MM.1S (cell line): ENCODE data around the gene PICK1.

Experiments used
- DNase-seq: peaks from one replicate; pipeline ENCODE4 v3.0.0-alpha.2; 2015
- H2AFZ ChIP-seq: fragments of 300-600 bp; sonication (generic); 2 replicates; pipeline ENCODE4 v1.6.0; 2016; ENCODE audit warnings: antibody characterized with exemption, low read length
- H3F3A ChIP-seq: fragments of 300-600 bp; sonication (generic); 2 replicates; pipeline ENCODE4 v1.6.1; 2016; ENCODE audit warnings: mild to moderate bottlenecking, antibody characterized with exemption, low read length, moderate library complexity, mixed read lengths; ENCODE audit not compliant: insufficient read depth
- H3K27ac ChIP-seq: fragments of 300-600 bp; sonication (generic); 2 replicates; pipeline ENCODE4 v1.5.1; 2016; ENCODE audit warnings: mild to moderate bottlenecking, low read length
- H3K27me3 ChIP-seq: fragments of 300-600 bp; sonication (generic); replicated peaks from 2 replicates; pipeline ENCODE4 v1.6.0; 2016; ENCODE audit warnings: low read length; ENCODE audit not compliant: insufficient read depth
- H3K36me3 ChIP-seq: fragments of 300-600 bp; sonication (generic); replicated peaks from 2 replicates; pipeline ENCODE4 v1.6.1; 2016; ENCODE audit warnings: mild to moderate bottlenecking, low read length, mixed read lengths; ENCODE audit not compliant: insufficient read depth
- H3K4me1 ChIP-seq: fragments of 300-600 bp; sonication (generic); 2 replicates; pipeline ENCODE4 v1.6.1; 2016; ENCODE audit warnings: low read length, mixed read lengths
- H3K4me2 ChIP-seq: fragments of 300-600 bp; sonication (generic); 2 replicates; pipeline ENCODE4 v1.6.0; 2016; ENCODE audit warnings: low read depth, low read length
- H3K4me3 ChIP-seq: fragments of 300-600 bp; sonication (generic); 2 replicates; pipeline ENCODE4 v1.5.1; 2016; ENCODE audit warnings: low read length, mixed read lengths
- H3K79me2 ChIP-seq: fragments of 300-600 bp; sonication (generic); 2 replicates; pipeline ENCODE4 v1.6.1; 2016; ENCODE audit warnings: mixed run types, low read length, mixed read lengths
- H3K9ac ChIP-seq: fragments of 300-600 bp; sonication (generic); 2 replicates; pipeline ENCODE4 v1.6.1; 2016; ENCODE audit warnings: low read length, mixed read lengths
- H3K9me2 ChIP-seq: fragments of 300-600 bp; sonication (generic); replicated peaks from 2 replicates; pipeline ENCODE4 v1.6.1; 2016; ENCODE audit warnings: mild to moderate bottlenecking, low read length, mixed read lengths; ENCODE audit not compliant: insufficient read depth
- H3K9me3 ChIP-seq: fragments of 300-600 bp; sonication (generic); replicated peaks from 2 replicates; pipeline ENCODE4 v1.6.1; 2016; ENCODE audit warnings: mild to moderate bottlenecking, low read length, mixed read lengths; ENCODE audit not compliant: insufficient read depth
- H4K20me1 ChIP-seq: fragments of 300-600 bp; sonication (generic); 2 replicates; pipeline ENCODE4 v1.6.1; 2016; ENCODE audit warnings: mild to moderate bottlenecking, low read length, moderate library complexity, mixed read lengths; ENCODE audit not compliant: insufficient read depth
- CTCF ChIP-seq: fragments of 300-600 bp; sonication (generic); IDR thresholded peaks from 2 replicates; pipeline ENCODE4 v1.5.1; 2016; ENCODE audit warnings: antibody characterized with exemption, low read length, mixed read lengths
- EZH2 ChIP-seq: fragments of 300-600 bp; sonication (generic); optimal IDR thresholded peaks from 2 replicates; pipeline ENCODE3; 2017; ENCODE audit warnings: low read depth, mild to moderate bottlenecking, antibody characterized with exemption, low read length, mixed read lengths
- EZH2phosphoT487 ChIP-seq: fragments of 300-600 bp; sonication (generic); IDR thresholded peaks from 2 replicates; pipeline ENCODE4 v1.6.1; 2018; ENCODE audit warnings: antibody characterized with exemption, low read length

PICK1 gene

DNA sequence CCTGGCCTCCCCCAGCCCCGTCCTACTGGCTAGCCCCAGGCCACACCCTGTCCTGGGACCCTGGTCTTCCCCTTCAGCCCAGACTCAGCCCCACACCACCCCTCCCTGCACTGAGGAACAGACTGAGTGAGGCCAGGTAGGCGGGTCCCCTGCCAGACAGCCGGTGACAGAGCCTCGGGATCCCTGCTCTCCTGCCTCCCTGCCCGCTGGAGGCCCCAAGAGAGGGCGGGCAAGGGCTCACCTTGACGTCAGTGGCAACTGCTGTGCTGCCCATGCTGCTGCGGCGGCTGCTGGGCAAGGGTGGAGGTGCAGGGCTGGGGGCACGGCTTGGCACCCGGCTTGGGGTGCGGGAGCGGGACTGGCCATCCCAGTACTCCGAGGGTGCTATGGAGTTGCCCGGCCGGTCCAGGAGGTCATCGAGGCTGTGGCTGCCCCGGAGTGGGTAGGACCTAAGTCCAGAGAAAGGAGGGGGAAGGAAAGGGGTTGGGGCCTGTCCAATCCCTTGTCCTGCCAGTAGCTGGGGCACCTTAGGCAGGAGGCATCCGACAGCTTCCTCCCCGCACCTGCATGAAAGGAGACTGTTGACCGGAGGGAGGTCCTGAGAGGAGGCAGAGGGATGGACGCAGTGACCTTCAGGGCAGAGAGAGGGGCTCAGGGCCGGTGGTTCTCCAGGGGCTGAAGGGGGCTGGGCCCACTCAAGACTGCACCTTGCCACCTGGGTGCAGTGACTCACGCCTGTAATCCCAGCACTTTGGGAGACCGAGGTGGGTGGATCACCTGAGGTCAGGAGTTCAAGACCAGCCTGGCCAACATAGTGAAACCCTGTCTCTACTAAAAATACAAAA lies 29.0 kb downstream of the PICK1 start:
- Histone ChIP-seq H3K27me3 (no peaks in the 10 kb centered on the region; the same call in 1 of the 2 replicates), H3K9me3 (no peaks in the 10 kb centered on the region), H3K4me2 (no peak overlapping the region), H3K79me2 (no peaks in the 10 kb centered on the region), H3K9ac (no peak overlapping the region), H2AFZ (no peak overlapping the region), H3K4me1 (no peaks in the 10 kb centered on the region), H3K9me2 (no peaks in the 10 kb centered on the region), H4K20me1 (no peaks in the 10 kb centered on the region), H3K27ac (no peak overlapping the region), H3K4me3 (no peak overlapping the region), H3K36me3 (no peaks in the 10 kb centered on the region), H3F3A (no peaks in the 10 kb centered on the region)
- TF ChIP-seq CTCF (no peak), EZH2 (no peak), EZH2phosphoT487 (no peak)
- no peak for DNase-seq

DNA sequence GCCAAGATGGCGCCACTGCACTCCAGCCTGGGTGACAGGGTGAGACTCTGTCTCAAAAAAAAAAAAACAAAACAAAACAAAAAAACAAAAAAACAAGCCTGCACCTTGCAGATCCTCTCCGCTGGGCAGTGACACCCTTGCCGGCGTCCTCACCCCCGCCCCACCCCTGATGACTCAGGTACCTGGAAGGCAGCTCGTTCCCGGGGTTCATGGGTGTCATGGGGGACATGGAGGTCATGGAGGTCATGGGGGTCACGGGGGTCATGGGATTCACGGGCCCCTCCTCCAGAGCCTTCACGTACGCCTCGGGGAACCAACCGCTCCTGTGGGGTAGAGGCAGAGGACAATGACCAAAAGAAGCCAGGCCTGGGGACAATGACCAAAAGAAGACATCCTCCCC lies 29.7 kb downstream of the PICK1 start:
- H3K9me3 ChIP-seq = no peaks in the 10 kb centered on the region
- H3K9ac ChIP-seq = no peak overlapping the region
- no peaks in the 10 kb centered on the region for H3K9me2 ChIP-seq
- H4K20me1 ChIP-seq = no peaks in the 10 kb centered on the region
- H3K27me3 ChIP-seq = no peaks in the 10 kb centered on the region; the same call in 1 of the 2 replicates
- no peak overlapping the region for H2AFZ ChIP-seq
- TF ChIP-seq EZH2 = no peak
- no peak for TF ChIP-seq EZH2phosphoT487
- no peak for TF ChIP-seq CTCF
- no peaks in the 10 kb centered on the region for H3F3A ChIP-seq
- H3K4me3 ChIP-seq = no peak overlapping the region
- no peak overlapping the region for H3K27ac ChIP-seq
- no peaks in the 10 kb centered on the region for H3K4me1 ChIP-seq
- DNase-seq = no peak
- no peak overlapping the region for H3K4me2 ChIP-seq
- no peaks in the 10 kb centered on the region for H3K36me3 ChIP-seq
- no peaks in the 10 kb centered on the region for H3K79me2 ChIP-seq

- Histone ChIP-seq H3K79me2 (no peaks in the 10 kb centered on the region), H3K36me3 (no peaks in the 10 kb centered on the region), H3K4me1 (no peaks in the 10 kb centered on the region), H4K20me1 (no peaks in the 10 kb centered on the region), H3K9me3 (no peaks in the 10 kb centered on the region), H3K27me3 (no peaks in the 10 kb centered on the region), H2AFZ (no peak overlapping the region), H3F3A (no peaks in the 10 kb centered on the region), H3K4me2 (no peak overlapping the region), H3K9me2 (no peaks in the 10 kb centered on the region), H3K27ac (no peak overlapping the region), H3K9ac (no peak overlapping the region), H3K4me3 (no peak overlapping the region)
- TF ChIP-seq EZH2 (no peak), CTCF (no peak), EZH2phosphoT487 (no peak)
- DNase-seq = no peak
These were observed 30.7 kb downstream of the PICK1 start for GRCh38 chr22:38087855-38088254.
